Subcutaneous preadipocyte (primary cell): ENCODE results near the gene WFDC6. TPM values are rescaled to one million over a fixed set of nuclear protein-coding genes. Genes with fewer than 3 reads are reported as not detected.

Source experiments
- small RNA-seq: library from RNA; depleted of rRNA; stranded (forward); fragments of <200 nt; gene quantifications from one replicate; pipeline ENCODE3, GENCODE V24; 2012
- total RNA-seq: library from RNA; depleted of rRNA; stranded (reverse); fragments of >200 nt; gene quantifications from 2 replicates; pipeline ENCODE4 v1.2.3, GENCODE V29; 2012

Gene WFDC6
- not detected in 2 replicates for total RNA-seq

GRCh38 chr20:45539382-45539781, at the start of gene WFDC6:
TSS of gene WFDC6 (minus strand) at chr20:45539482. CDS start at chr20:45539407, 75 bp downstream.

DNA sequence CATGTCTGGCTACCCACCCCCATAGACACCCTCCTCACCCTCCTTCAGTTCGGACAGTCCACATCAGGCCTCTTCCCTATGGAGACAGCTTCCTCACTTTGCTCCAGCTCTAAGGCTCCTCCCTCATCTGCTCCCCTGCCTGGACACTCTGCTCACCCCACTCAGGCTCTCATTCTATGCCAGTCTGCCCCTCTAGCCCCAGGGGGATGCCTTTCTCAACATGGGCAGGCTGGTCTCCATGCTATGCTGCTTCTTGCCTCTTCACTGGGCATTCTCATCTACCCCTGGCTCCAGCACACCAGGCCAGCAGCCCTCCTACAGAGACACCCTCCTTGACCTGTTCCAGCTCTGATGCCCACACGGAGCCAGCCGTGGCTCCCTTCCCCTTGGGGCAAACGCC, 39.9 kb upstream of the WFDC6 start, which contains the start of gene WFDC8:
Gene WFDC8 (minus strand): TSS at position 101 of the 400 bp plus-strand sequence. CDS start 37 bp downstream, at position 64.

DNA sequence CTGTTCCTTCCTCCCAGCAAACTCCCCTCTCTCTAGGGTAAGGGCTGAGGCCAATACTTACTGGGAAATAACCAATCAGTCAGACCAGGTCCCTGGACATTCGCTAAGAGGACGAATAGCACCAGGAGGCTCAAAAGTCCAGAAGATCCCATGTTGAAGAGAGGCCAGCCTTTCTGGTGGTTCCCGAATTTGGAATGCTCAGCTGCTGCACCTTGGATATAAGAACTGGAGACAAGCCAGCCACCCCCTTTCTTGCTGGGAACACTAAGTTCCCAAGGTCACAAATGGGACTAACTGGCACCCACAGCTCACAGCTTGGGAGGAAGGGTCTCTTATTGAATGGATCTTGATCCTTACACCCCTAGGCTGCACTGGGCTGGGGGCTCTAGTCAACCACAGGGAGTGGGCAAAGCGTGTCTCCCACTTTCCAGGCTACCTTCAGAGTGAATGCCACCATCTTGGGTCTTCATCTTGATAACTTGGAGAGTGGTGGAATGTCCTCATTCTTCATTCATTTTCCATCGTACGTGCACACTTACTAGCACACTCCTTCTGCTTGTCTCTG, 8.0 kb upstream of the WFDC6 start, which contains the start of gene EPPIN:
Gene EPPIN (minus strand): TSS at position 196 of the 565 bp plus-strand sequence. CDS start 44 bp downstream, at position 152.

GRCh38 chr20:45515147-45515913, 24.0 kb downstream of the WFDC6 start, which contains the start of gene SPINT3:
TSS of gene SPINT3 (minus strand) at chr20:45515622. CDS start at chr20:45515608, 14 bp downstream.

Small RNA genes within 50 kb of the gene (small RNA-seq; reads per million reads assigned to genes)
- gene AL031663.1 (not detected), gene HSPD1P21 (not detected), gene RNA5SP485 (not detected)

Other genes with a start within 250 kb of the WFDC6 start
- not detected in 2 replicates for gene RBPJL, start 232.6 kb downstream of the WFDC6 start, total RNA-seq
- gene MATN4, start 231.2 kb downstream of the WFDC6 start, total RNA-seq, result under 0.01 TPM in 1 of 2 replicates, not detected in the other
- 65.4 and 65.5 TPM in 2 replicates for gene SDC4, start 191.1 kb downstream of the WFDC6 start, total RNA-seq
- gene SYS1, start 176.3 kb downstream of the WFDC6 start, total RNA-seq, result 18.0 and 19.5 TPM in 2 replicates
- not detected in 2 replicates for gene TP53TG5, start 161.2 kb downstream of the WFDC6 start, total RNA-seq
- 0.59 and 1.8 TPM in 2 replicates for gene DBNDD2, start 131.2 kb downstream of the WFDC6 start, total RNA-seq
- gene PIGT, start 123.3 kb downstream of the WFDC6 start, total RNA-seq, result 30.9 and 45.6 TPM in 2 replicates
- not detected in 2 replicates for gene WFDC2, start 69.7 kb downstream of the WFDC6 start, total RNA-seq
- not detected in 2 replicates for gene SPINT3, start 23.9 kb downstream of the WFDC6 start, total RNA-seq
- not detected in 2 replicates for gene EPPIN, start 7.9 kb upstream of the WFDC6 start, total RNA-seq
- gene WFDC8, start 39.8 kb upstream of the WFDC6 start, total RNA-seq, result not detected in 2 replicates
- 0.73 TPM in 1 of 2 replicates, not detected in the other for gene WFDC10A, start 90.3 kb upstream of the WFDC6 start, total RNA-seq
- not detected in 2 replicates for gene WFDC9, start 91.8 kb upstream of the WFDC6 start, total RNA-seq
- not detected in 2 replicates for gene WFDC11, start 130.8 kb upstream of the WFDC6 start, total RNA-seq
- not detected in 2 replicates for gene WFDC13, start 162.6 kb upstream of the WFDC6 start, total RNA-seq
- gene WFDC10B, start 165.5 kb upstream of the WFDC6 start, total RNA-seq, result not detected in 2 replicates
- gene SPINT4, start 182.9 kb upstream of the WFDC6 start, total RNA-seq, result not detected in 2 replicates